T-helper 9 cell (primary cell): ENCODE data around the gene ALOX5AP.

ENCODE experiments used
- DNase-seq: peaks from one replicate; pipeline ENCODE4 v3.0.0-alpha.2; 2020
- total RNA-seq, 2 donors: gene quantifications; one replicate each; lab custom pipeline; 2026; lab: John Stamatoyannopoulos, UW

ALOX5AP gene
- total RNA-seq = 26.5 to 84.5 reads per million in 2 donors

DNA sequence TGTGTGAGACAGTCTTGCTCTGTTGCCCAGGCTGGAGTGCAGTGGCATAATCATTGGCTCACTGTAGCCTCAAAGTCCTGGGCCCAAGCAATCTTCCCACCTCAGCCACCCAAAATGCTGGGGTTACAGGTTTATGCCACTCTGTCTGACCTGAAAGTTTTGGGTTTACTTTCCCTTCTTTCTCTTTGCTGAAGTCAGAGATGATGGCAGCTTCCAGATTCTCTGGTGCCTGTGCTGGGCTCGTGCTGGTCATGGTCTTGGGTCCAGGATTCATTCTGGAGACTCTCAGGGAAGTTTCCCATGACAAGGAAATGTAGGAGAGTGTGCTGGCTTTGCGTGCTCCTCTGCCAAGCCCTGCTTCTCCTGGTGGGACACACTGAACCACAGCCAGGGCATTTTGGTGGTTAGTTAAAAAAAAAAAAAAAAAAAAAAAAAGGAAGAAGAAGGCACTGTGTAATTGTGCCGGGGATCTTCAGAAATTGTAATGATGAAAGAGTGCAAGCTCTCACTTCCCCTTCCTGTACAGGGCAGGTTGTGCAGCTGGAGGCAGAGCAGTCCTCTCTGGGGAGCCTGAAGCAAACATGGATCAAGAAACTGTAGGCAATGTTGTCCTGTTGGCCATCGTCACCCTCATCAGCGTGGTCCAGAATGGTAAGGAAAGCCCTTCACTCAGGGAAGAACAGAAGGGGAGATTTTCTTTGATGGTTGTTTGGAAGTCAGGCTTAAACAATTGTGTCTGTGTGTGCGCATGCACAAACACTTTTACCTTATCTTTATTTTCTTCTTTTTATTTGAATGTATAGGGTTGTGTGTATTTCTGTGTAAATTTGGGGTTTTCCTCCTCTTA lies at the start of gene ALOX5AP:
Gene ALOX5AP, plus strand, starts transcription at position 519 of the 847 bp plus-strand sequence. Its CDS starts 63 bp downstream, at position 582.
- peak; percentile 27 for DNase-seq

DNA sequence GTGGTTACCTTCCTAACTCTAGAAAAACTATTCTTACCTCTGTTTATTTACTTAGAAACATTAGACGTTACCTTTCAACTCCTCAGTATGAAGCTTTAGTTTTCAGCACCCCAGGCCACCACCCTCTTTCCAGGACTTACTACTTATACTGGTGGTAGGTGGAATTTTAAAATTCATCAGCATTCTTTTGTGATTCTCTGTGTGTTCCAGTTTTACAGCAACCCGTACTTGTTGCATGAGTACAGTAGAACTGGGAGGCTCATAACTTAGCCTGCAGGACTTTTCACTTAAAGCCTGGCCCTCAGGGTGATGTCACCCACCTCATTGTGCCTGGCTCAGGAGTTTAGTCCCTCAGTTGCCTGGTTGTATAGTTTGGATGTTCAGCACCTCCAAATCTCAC lies 49.4 kb upstream of the ALOX5AP start:
- DNase-seq = no peak

DNA sequence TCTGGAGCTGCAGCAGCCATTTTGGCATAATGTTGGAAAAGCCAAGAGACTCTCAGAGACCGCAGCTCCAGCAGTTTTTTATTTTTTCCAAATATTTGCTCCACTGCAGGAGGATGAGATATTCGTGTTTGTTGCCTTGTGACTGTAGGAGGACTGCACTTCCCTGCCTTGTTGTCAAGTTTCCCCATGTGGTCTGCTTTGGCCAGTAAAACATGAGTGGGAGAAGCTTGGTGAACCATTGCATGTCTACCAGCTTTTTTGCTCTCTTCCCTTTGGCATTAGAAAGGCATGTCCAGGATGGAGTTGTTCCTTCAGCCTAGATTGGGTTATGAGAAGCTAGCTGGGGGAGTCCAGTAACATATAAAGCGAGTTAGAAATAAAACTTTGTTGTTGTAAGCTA lies 47.7 kb upstream of the ALOX5AP start:
- DNase-seq = no peak

DNA sequence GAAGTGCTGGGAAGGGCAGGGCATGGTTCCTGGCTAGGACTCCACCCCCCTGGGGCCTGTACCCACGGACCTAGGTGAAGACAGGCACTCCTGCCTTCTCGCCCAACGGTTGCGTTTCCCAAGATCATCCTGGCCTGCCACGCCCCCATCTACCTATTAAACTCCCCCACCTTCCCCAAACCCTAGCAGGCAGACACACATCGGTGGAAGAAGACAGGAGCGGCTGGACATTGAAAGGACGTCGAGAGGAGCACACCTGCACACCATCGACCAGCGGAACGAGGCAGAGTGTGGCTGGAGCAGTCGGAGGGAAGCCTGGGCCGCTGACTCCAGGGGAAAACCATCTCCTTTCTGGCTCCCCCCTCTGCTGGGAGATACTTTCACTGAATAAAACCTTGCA lies 45.6 kb upstream of the ALOX5AP start:
- DNase-seq = no peak

DNA sequence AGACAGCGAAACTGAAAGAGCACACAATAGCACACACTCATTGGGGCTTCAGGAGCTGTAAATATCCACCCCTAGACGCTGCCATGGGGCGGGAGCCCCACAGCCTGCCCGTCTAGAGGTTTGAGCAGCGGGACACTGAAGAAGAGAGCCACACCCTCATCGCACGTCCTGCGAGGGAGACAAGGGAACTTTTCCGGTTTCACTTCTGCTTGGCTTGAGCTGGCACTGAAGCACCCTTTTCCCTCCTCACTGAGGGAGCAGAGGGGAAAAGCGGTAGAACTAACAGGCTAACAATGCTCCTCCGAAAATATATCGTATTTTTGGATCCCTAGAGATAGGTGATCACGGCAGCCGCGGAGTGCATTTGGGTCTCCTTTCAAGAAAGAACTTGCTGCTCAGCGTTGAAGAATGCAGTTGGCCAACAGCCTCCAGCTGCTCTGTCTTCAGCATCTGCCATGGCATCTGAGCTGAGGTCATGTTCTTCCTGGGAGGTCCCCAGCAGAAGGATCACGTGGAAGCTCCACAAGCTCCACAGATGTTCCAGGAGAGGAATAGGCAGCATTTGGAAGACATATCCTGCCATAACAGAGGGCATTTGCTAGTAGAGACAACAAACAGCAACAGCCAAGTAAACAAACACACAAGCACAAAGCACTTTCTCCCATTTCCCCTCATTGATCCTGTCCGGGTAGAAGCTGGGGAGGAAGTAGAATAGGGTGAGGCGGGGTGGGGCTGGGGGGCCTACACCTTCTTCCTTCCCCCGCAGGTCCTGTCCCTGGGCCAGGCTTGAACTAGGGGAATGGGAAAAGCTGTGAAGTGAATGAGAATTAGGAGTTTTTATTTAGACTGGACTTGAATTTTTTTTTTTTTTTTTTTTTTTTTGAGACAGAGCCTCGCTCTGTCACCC lies 44.8 kb upstream of the ALOX5AP start:
- DNase-seq = no peak

DNA sequence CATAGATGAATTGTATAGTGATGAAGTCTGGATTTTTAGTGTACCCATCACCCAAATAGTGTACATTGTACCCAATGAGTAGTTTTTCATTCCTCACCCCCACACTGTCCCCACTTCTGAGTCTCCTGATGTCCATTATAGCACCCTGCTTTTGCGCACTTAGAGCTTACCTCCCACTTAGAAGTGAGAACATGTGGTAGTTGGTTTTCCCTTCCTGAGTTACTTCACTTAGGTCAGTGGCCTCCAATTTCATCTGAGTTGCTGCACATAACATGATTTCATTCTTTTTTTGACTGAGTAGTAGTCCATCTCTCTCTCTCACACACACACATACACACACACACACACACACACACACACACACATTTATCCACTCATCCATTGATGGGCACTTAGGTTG lies 43.2 kb upstream of the ALOX5AP start:
- DNase-seq = no peak

DNA sequence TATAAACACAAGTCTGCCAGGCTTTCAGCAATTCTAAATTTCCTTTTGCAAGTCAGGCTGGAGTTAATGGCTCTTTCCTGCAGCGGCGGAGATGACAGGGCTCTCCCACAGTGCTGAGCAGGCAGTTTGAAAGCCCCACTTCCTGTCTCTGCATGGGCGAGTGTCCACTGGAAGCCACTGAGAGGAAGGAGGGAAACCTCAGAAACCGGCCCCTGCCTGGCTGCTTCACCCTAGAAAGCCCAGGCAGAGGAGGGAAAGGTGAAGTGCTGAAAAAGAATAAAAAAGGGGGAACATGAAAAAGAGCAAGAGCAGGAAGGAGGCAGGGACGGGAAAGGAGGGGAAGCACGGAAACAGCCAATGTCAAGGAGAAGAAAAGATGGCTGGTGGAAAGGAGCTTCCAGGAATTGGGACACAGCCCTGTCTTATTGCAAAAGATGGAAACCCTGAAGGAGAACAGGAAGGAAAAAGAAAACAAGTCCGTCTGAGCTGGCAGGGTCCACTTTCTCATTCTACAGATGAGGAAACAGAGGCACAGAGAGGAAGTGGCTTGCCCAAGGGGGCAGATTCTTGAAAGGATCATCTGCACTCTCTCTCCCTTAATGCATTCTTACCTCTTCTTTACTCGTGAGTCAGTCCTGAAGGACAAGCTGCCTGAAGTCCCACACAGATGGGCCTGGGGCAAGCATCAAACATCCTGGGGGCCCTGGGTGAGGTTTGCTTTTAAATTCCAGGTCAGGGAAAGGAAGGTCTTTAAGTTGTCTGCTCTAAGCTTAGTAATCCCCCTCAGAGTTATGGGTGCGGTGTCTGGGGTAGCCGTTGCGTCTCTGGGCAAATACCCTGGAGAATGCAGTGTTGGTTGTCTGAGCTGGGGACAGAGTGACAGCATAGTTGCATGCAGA lies 38.8 kb upstream of the ALOX5AP start:
- no peak for DNase-seq

DNA sequence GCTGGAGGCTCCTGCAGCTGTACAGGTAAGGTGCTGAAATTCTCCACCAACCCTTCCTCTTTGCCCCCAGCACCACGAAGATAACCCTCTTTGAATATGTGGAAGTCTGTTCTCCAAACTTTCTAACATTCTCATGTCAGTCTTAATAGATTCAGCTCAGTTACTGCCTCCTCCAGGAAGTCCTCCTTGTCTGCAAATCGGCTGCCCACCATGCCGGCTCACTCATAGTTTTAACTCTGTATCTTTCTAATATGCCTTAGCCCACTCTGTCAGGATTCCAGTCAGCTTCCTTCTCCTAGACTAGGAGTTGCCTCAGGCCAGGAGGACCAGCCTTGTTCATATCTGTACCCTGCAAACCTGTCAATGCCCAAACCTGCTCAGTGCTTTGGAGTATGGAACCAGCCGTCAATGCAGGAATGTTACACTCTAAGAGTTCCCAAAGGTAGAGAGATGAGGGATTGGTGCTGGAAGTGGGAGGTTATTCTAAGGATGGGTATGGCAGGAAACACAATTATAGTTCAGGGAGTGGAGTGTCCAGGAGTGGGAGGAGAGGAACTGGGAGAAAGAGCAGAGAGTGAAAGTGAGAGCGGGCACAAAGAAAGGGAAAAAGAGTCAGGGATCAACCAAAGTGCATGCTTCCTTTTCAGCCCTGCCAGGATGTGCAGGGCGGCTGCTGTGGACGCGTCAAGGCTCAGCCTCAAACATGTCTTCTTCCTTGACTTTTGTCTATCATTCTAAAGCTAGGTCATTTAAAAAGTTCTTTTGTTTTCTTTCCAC lies 38.0 kb upstream of the ALOX5AP start:
- DNase-seq = no peak

DNA sequence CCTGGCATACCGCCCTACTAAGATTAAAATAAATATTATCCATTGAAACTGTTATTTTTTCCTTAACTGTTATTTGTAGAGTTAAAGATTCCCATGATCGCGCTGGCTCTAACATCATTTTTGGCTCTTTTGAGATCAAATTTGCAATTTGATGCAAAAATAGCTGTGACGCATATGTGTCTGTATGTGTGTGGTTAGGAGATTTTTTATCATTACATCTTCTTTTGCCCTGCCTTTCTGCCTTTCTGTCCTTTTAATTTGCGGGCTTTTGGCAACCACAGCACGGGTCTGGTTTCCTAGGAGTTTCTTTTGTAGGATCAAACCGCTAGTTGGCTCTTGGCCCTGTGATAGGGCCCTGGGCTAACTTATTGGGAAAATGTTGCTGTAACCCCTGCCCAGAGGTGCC lies 37.3 kb upstream of the ALOX5AP start:
- DNase-seq = no peak

DNA sequence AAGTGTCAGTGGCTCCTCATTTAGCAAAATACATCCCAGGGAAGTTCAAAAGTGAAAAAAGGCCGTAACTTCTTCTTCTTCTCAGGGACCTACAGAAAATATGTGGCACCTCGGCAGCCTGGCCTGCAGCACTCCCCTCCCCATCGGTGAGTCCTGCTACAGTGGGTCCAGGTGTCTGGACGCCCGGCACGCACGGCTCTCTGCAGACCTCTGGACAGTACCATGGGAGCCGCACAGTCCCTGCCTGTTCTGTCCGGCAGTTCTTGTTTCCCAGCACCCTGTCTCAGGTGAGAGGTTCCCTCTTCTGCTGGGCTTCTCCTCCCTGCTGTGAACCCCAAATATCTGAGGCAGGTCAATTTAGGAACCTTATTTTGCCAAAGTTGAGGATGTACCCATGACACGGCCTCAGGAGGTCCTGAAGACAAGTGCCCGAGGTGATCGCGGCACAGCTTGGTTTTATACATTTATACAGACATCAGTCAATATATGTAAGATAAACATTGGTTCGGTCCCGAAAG lies 36.8 kb upstream of the ALOX5AP start:
- DNase-seq = no peak

DNA sequence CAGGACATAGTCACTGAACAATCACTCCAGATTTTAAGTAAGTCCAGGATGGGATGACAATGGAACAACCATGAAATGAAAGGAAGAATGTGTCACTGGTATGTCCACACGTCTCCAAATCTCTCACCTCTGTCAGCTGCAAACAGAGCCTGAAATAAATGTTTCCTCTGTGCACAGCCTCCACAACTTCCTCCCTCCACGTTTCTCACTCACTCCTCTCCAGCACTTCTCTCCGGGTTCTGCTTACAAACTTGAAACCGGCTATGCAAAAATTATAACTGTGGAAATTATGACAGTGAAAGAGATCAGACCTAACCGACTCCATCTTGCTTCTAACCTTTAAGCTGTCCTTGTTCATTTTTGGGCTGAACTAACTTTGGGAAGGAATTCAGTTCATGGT lies 35.0 kb upstream of the ALOX5AP start:
- no peak for DNase-seq

DNA sequence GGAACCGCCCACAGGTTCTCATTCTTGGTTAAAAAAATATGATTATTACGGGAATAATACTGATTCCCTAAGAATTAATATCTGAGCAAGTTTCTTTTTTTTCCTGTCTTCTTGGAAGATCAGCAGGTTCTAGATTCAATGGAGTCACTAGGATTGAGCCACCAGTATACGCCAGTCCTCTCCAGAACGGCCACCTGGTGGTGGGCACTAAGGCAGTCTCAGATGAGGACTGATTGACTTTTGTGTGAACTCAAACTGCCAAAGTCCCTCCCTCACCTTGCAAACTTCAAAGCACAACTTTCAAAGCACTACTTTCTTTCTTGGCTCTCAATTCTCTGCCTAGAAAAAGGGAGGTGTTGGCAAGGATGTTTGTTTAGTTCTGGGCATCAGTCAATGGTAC lies 33.3 kb upstream of the ALOX5AP start:
- DNase-seq = no peak

DNA sequence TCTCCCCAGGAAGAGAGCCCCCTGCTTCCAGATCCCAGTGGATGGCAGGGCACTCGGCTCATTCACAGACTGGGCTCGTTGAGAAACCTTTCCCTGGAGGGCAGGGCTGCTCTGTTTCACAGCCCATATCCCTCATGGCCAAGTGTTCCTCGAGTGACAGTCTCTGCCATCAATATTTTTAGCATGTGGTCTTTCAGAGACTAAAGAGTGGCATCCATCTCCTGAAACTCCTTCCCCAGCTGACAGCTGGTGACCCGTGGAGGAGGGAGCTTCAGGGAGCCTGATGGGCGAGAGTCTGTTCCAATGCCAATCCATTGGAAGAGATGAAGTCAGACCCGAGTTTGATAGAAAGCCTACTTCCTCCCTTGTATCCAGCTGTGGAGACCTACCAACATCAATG lies 30.7 kb upstream of the ALOX5AP start:
- DNase-seq = no peak

DNA sequence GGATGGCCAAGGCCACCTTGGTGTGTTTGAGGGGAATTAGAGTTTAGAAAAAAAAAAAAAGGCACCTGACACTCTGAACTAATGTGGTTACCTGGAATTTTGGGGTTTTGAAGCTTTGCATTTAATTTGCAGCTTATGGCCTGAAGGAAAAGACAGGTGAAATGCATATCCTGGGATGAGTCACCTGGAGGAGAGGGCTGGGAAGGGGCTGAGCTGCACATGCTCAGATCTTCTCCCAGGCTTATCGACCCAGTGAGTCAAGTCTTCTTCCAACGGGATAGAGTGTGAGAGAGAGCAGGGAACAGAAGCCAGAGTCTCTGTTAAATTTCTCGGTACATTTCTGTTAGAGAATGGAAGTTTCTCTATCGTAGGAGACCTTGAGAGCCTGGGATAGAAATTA lies 29.7 kb upstream of the ALOX5AP start:
- no peak for DNase-seq

DNA sequence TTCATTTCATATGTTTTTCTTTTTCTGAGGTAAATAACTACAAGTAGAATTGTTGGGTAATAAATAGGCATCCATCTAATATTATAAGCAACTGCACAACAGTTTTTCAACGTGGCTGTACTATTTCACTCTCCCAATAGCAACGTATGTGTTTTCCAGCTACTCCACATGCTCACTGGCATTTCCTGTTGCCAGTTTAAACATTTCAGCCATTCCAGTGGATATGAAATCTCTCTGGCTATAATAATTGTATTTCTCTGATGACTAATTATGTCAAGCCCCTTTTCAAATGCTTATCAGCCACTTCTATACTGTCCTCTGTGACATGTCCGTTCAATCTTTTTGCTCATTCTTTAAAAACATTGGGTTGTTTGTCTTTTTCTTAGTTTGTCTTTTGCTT lies 26.8 kb upstream of the ALOX5AP start:
- DNase-seq = no peak

DNA sequence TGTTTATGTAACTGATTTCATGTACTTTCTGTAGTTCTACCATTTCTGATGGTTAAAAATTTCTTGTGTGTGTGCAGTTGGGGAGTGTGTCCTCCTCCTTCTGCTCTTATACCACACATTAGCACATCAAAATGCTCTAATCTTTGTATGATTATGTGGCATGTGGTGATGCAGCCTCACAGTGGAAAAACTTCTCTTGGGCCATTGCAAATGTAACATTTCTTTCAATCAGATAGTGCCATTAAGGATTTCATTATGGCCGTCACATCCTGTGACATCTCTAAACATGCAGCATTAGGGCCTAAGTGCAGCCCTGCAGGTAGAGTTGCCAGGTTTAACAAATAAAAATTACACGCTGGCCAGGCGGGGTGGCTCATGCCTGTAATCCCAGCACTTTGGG lies 24.9 kb upstream of the ALOX5AP start:
- DNase-seq = no peak

DNA sequence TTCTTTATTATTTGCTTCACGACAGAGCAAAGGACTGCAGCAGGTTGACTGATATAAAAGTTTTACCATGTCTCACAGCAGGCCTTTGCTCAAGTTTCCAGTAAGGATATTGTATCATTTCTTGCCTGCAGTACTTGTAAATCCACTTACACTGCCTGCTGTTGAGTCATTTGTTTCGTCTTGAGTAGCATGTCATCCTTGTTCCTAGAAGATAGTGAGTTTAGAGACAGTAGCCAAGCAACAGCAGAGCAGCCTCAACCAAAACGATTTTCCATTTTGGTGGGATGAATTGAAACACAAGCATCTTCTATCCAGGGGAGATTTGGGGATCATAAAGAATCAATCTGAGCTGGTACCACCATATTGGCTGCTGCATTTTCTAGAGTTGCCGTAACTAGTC lies 24.0 kb upstream of the ALOX5AP start:
- no peak for DNase-seq

DNA sequence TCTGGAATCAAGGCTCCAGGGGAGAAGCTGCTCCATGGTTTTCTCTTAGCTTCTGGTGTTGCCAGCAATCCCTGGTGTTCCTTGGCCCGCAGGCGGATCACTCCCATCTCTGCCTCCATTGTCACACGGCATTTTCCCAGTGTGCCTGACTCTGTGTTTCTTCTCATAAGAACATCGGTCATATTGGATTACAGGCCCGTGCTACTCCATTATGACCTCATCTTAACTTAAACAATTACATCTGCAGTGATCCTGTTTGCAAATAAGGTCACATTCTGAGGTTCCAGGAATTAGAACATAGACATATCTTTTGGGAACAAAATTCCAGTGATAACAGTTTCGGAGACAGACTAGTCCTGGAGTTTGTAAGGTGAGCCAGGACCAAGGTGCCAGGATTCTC lies 23.5 kb upstream of the ALOX5AP start:
- DNase-seq = no peak

DNA sequence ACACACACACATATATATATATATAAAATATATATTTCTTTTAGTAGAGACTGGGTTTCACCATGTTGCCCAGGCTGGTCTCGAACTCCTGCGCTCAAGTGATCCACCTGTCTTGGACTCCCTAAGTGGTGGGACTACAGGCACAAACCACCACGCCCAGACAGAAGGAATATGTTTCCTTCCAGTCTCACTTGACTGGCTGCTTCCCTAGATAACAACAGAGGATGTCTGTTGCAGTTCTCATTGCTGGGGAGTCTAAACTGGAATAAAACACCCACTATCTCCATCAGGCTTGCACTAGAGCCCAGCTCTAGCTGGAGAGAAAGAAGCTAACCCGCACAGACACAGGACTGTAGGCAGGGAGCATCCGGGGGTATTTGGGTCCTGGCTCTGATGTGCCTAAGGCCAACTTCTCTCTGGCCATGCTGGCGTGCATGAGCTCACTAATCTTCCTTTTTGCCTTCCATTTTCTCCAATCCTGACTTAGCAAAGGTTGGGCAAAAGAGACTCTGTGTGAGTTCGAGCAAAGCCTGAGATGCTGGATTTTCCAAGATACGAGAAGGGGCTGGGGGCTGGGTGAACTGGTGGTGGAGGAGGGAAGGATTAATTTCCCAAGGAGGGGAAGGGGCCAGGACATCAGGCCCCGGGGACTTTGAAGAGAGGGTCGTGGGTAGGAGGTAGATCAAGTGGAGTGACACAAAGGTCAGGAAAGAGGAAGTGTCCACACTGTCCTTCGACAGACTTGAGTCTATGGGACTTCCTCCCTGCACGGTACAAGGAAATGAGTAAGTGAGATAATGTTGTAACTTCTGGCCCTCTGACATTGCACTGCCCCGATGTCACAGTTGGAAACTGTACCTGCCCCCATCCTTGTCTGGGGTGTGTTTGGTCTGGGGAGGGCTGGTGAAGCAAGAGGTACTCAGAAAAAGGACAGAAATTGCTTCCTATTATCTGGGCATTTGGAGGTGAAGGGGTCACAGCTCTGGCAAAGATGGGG lies 22.5 kb upstream of the ALOX5AP start:
- no peak for DNase-seq

DNA sequence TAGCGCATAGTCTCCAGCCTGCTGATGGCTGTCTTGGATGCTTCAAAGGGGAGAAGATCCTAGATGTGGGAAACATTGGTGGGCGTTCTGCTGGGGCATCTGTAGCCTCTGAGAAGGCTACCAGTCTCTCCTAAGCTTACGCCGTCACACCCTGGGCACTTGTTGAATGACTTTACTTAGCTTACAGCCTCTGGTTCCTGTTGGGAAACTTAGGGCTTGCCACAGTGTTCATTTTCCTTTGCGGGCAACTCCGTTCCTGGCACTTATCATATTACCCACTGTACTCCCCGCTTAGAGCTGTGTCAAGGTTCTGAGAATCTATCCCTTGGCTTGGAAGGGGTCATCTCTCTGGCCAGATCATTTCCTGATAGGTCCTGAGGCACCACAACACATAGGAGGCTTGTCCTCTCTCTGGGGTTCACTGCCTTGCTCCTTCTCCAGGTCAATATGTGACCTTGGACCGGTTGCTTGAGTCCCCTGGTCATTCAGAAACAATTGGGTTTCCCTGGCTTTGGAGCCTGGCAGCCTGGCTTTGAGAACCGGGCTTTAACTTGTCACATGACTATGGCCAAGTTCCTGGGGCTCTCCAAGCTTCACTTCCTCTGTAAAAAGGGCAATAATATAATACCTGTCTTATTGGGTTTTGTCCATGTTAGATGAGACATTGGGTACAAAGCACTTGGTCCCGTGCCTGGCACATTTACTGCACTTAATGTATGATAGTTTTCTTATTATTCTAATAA lies 20.5 kb upstream of the ALOX5AP start:
- DNase-seq = no peak
